Transverse colon (tissue), 4 donors: Measurements from ENCODE around the gene HIVEP2. TPM values are rescaled to one million over a fixed set of nuclear protein-coding genes. Genes with fewer than 3 reads are reported as not detected.

Experiments used
- DNase-seq: peaks from one replicate; pipeline ENCODE4 v3.0.0-alpha.2; 2019
- H3K27ac ChIP-seq, 4 donors: fragments of 200-600 bp; sonication (generic); 2 replicates each; pipeline ENCODE4 v1.5.1; 2016 to 2018; ENCODE audit warnings: inconsistent platforms in 4 of 4
- H3K27me3 ChIP-seq: fragments of 200-600 bp; sonication (generic); 2 replicates; pipeline ENCODE4 v1.5.1; 2017; ENCODE audit warnings: inconsistent platforms
- H3K36me3 ChIP-seq, 4 donors: fragments of 200-600 bp; sonication (generic); 2 replicates each; pipeline ENCODE4 v1.5.1; 2017 to 2019; ENCODE audit warnings: inconsistent platforms in 4 of 4
- H3K4me1 ChIP-seq, 4 donors: fragments of 200-600 bp; sonication (generic); 2 replicates each; pipeline ENCODE4 v1.5.1; 2017 to 2020; ENCODE audit warnings: inconsistent platforms in 4 of 4
- H3K4me3 ChIP-seq, 4 donors: fragments of 200-600 bp; sonication (generic); 1 replicate in 1 of 4; 2 replicates in 3 of 4; pipeline versions ENCODE4 v1.5.1 to v1.6.1; 2017 to 2019; ENCODE audit warnings: inconsistent platforms in 4 of 4
- H3K9me3 ChIP-seq, 2 donors: fragments of 200-600 bp; sonication (generic); 2 replicates each; pipeline ENCODE4 v1.5.1; 2017 to 2019; ENCODE audit warnings: inconsistent platforms in 2 of 2
- EP300 ChIP-seq: sonication (generic); formaldehyde crosslinking; IDR thresholded peaks from one replicate; pipeline ENCODE4 v1.6.1; 2017; ENCODE audit warnings: antibody characterized with exemption, low read depth
- POLR2A ChIP-seq: fragments of 450-650 bp; IDR thresholded peaks from one replicate; pipeline ENCODE4 v1.6.1; 2016; ENCODE audit warnings: antibody characterized with exemption, mild to moderate bottlenecking, moderate library complexity
- POLR2AphosphoS5 ChIP-seq, 3 donors: sonication (generic); formaldehyde crosslinking; IDR thresholded peaks; one replicate each; pipeline ENCODE4 v1.6.1; 2016; ENCODE audit warnings: antibody characterized with exemption in 3 of 3
- WGBS, 2 donors: methylation state at CpG; one replicate each; pipeline ENCODE4 v1.1.5; 2018; ENCODE audit warnings: low coverage in 1 of 2; 5-methylcytosine and 5-hydroxymethylcytosine counted together
- in situ Hi-C, 4 donors: fragments of 200-750 bp; cut with MboI; loops; one replicate each; pipeline versions ENCODE4 v1.15.0 to v1.15.1; 2017; ENCODE audit warnings: low sequenced_read_pairs in 3 of 4, low pct_ligation_motif_present in 1 of 4, low pct_unique_long_range_greater_than_20kb in 1 of 4
- intact Hi-C: fragments of 100-400 bp; cut with DNase I; formaldehyde crosslinking; loops from one replicate; pipeline ENCODE4 v1.15.1; 2023; ENCODE audit warnings: low total_unique reads
- total RNA-seq, 4 donors: library from RNA; depleted of rRNA; stranded (reverse); fragments of >200 nt; gene quantifications; one replicate each; pipeline ENCODE4 v1.1.0, GENCODE V29; 2016
- TF ChIP-seq, protein P1 (sequence below), 5 experiments: fragments of 200-600 bp in 3 of 5; fragments of 450-650 bp in 2 of 5; sonication (generic) in 3 of 5; IDR thresholded peaks; 1 replicate in 2 of 5; 2 replicates in 3 of 5; pipeline ENCODE4 v1.5.1; 2016 to 2017; ENCODE audit warnings: antibody characterized with exemption in 5 of 5, inconsistent platforms in 3 of 5, mild to moderate bottlenecking in 2 of 5, moderate library complexity in 1 of 5

HIVEP2 gene
- total RNA-seq, 4 donors from 2014 or later = 10.0 to 22.5 (median 13.7) TPM

DNA sequence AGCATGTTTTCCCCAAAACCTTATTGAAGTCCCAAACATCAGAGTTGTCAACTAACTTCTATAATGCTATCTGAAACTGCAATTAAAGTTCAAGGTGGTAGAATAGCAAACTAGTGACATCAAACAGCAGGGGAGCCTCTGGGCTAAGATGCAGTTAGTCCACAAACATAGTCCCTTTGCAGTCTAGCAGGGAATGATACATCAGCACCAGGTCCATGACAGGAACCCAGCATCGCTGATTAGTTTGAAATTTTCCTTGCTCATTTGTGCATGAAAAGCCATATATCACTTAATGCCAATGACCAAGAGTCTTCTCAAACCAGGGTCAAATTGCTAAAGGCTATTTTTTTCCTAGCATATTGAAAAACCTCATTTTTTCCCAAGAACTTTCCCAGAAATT, 145.3 kb downstream of the HIVEP2 start:
- no peaks in the 10 kb centered on the region for H3K27me3 ChIP-seq
- no peak overlapping the region for H3K27ac ChIP-seq
- WGBS, 2 donors = 83 to 96% methylated on average over 1 of the region's 1 CpG
- intact Hi-C loops = no loop called here
- no peak for DNase-seq
- TF ChIP-seq POLR2AphosphoS5 (IDR thresholded peaks at IDR 0.05) (no peak), EP300 (no peak), POLR2A (no peak)
- TF ChIP-seq, protein P1, sequence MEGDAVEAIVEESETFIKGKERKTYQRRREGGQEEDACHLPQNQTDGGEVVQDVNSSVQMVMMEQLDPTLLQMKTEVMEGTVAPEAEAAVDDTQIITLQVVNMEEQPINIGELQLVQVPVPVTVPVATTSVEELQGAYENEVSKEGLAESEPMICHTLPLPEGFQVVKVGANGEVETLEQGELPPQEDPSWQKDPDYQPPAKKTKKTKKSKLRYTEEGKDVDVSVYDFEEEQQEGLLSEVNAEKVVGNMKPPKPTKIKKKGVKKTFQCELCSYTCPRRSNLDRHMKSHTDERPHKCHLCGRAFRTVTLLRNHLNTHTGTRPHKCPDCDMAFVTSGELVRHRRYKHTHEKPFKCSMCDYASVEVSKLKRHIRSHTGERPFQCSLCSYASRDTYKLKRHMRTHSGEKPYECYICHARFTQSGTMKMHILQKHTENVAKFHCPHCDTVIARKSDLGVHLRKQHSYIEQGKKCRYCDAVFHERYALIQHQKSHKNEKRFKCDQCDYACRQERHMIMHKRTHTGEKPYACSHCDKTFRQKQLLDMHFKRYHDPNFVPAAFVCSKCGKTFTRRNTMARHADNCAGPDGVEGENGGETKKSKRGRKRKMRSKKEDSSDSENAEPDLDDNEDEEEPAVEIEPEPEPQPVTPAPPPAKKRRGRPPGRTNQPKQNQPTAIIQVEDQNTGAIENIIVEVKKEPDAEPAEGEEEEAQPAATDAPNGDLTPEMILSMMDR (IDR thresholded peaks at IDR 0.05) = no peak
- no peaks in the 10 kb centered on the region for H3K9me3 ChIP-seq
- H3K4me3 ChIP-seq = no peak overlapping the region
- no peaks in the 10 kb centered on the region for H3K36me3 ChIP-seq
- H3K4me1 ChIP-seq = no peaks in the 10 kb centered on the region
- in situ Hi-C loops = no loop called here

DNA sequence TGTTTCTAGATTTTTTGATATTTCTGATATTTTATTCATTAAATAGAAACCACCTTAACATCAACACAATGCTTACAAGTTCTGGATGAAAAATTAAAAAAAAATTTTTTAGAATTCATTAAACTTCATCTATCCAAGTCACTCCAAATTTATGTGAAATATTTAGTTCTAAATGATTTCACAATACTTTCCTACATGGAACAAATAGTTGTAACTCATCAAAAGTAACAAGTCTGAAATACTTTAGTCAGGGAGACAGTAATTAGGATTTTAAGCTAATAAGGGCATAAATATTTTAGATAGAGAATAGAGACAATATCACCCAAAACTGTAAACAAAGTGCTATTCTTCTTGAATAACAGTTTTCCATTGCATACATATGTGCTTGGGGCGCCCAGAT, 147.8 kb downstream of the HIVEP2 start:
- Histone ChIP-seq H3K36me3 (no peaks in the 10 kb centered on the region), H3K4me3 (no peak overlapping the region), H3K9me3 (no peaks in the 10 kb centered on the region), H3K27ac (no peak overlapping the region), H3K27me3 (no peaks in the 10 kb centered on the region), H3K4me1 (no peaks in the 10 kb centered on the region)
- TF ChIP-seq POLR2A (no peak), POLR2AphosphoS5 (IDR thresholded peaks at IDR 0.05) (no peak), EP300 (no peak)
- TF ChIP-seq, protein P1 (IDR thresholded peaks at IDR 0.05) = no peak
- WGBS, 2 donors = 100% methylated on average over 1 of the region's 1 CpG
- in situ Hi-C loops = no loop called here
- no peak for DNase-seq
- intact Hi-C loops = no loop called here

DNA sequence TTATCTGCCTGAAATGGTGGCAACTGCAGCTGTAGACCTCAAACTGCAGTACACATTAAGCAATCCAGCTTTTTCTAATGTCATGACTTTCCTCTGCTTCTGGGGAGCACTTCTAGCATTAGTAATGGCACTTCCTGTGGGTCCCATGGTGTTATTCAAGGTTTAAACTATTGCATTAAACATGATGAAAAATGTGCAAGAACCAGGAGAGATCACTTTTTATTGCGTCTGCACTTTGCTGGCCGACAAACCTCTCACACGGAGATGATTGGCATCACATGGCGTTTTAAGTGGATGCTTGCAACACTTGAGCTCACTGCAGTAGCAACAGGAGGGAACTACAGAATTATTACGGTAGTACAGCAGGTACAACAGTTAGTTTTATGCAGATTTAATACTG, 148.4 kb downstream of the HIVEP2 start:
- Histone ChIP-seq H3K27me3 (no peaks in the 10 kb centered on the region), H3K4me3 (no peak overlapping the region), H3K4me1 (no peaks in the 10 kb centered on the region), H3K27ac (no peak overlapping the region), H3K36me3 (no peaks in the 10 kb centered on the region), H3K9me3 (no peaks in the 10 kb centered on the region)
- intact Hi-C loops (no loop called here), in situ Hi-C loops (no loop called here)
- no peak for TF ChIP-seq EP300
- TF ChIP-seq, protein P1 (IDR thresholded peaks at IDR 0.05) = no peak
- no peak for TF ChIP-seq POLR2A
- no peak for TF ChIP-seq POLR2AphosphoS5 (IDR thresholded peaks at IDR 0.05)
- 83 to 89% methylated on average over 5 of the region's 5 CpGs for WGBS, 2 donors
- DNase-seq = no peak

DNA sequence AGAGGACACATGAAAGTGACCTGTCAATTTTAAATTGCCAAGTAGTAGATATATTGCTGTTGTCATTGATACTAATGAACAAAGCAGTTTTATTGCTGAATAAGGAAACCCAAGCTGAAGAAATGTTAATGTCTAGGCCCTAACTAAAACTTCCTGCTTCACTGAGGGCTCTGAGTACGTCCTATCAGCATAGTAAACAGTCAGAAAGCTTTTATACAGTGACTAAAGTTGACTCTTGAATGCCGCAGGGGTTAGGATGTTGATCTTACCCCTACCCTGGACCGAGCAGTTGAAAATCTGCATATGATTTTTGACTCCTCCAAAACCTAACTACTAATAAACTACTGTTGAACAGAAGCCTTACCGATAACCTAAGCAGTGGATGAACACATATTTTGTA, 149.0 kb downstream of the HIVEP2 start:
- WGBS, 2 donors = 87 to 97% methylated on average over 4 of the region's 4 CpGs
- DNase-seq = no peak
- in situ Hi-C loops = no loop called here

More for the DNA sequence above, 149.0 kb downstream of the HIVEP2 start:
- Histone ChIP-seq H3K27ac (no peak overlapping the region), H3K27me3 (no peaks in the 10 kb centered on the region), H3K36me3 (no peaks in the 10 kb centered on the region), H3K4me3 (no peak overlapping the region), H3K9me3 (no peaks in the 10 kb centered on the region), H3K4me1 (no peaks in the 10 kb centered on the region)
- TF ChIP-seq EP300 (no peak), POLR2AphosphoS5 (IDR thresholded peaks at IDR 0.05) (no peak), POLR2A (no peak)
- TF ChIP-seq, protein P1 (IDR thresholded peaks at IDR 0.05) = no peak
- intact Hi-C loops = no loop called here
